Stromal cell of bone marrow (primary cell): Measurements from ENCODE around the gene UTS2.
A peak's percentile ranks its signal among the peaks of the same experiment; 100 is the strongest.

Experiments
- DNase-seq: peaks from one replicate; pipeline ENCODE4 v3.0.0-alpha.2; 2012; ENCODE audit warnings: low read depth

UTS2 gene

DNA sequence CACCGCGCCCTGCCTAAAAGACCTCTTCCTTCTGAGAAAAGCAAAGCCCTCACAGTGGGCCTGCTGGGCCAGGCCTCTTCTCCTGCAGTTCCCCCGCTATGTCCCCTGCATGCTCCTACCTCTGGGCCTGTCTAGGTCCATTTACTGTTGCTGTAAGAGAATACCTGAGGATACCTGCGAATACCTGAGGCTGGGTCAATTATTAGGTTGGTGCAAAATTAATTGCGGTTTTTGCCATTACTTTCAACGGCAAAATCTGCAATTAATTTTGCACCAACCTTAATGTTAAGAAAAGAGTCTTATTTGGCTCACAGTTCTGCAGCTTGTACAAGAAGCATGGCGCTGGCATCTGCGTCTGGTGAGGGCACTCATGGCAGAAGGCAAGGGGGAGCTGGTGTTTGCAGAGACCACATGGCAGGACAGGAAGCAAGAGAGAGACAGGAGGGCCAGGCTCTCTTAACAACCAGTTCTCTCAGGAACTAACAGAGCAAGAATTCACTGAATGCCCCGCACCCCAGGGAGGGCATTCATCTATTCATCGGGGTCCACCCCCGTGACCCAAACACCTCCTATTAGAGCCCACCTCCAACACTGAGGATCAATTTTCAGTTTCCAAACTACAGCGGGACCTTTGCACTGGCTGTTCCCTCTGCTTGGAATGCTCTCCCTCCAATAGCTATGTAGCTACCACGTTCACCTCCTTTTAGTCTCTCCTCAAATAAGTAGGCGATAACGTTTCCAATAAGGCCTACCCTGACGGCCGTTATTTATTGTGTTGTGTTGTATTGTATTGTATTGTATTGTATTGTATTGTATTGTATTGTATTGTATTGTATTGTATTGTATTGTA lies 9.6 kb upstream of the UTS2 start:
- DNase-seq: no peak

DNA sequence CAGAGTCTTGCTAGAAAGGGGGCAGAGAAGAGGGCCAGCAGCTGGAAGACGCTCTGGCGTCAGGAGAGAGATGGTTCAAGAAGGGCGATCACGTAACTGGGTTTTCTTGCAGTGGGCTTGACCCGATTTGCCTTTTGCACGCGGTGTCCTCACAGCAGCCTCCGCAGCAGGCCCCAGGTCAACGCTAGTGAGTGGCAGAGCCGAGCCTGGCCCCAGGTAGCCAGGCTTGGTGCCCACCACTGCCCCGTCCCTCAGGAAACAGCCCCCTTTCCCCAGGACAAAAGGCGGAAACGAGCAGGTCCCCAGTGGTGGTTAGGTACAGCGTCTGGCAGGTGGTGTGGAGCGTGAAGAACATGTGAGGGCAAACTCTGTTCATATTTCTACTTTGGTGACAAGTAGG lies 8.6 kb upstream of the UTS2 start:
- no peak for DNase-seq

DNA sequence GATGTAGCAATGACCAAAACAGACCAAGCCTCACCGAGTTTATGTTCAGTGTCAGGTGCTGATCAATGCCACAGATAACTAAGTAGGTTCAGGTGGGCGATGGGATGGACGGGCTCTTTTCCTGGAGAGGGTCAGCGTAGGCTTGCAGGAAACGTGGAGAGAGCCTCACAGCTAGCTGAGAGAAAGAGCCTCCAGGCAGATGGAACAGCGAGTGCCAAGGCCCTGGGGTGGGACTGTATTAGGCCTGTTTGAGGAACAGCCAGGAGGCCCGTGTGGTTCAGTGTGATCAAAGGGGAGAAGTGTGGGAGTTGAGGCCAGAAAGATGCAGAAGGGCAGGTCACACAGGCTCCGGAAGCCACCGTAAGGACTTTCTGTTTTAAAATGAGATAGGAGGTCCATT lies 7.3 kb upstream of the UTS2 start:
- no peak for DNase-seq

DNA sequence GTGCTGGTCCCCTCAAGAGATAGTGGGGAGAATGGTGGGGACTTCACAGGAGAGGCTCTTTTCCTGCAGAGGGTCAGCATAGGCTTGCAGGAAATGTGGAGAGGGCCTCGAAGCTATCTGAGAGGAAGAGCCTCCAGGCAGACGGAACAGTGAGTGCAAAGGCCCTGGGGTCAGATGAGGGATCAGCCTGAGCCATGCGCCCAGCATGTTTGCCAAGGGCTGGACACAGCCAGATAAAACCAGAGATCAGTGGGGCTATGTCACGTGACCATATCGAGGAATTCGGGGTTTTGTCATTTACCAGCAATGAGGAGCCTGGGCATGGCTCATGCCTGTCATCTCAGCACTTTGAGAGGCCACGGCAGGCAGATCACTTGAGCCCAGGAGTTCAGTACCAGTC lies 6.5 kb upstream of the UTS2 start:
- no peak for DNase-seq

DNA sequence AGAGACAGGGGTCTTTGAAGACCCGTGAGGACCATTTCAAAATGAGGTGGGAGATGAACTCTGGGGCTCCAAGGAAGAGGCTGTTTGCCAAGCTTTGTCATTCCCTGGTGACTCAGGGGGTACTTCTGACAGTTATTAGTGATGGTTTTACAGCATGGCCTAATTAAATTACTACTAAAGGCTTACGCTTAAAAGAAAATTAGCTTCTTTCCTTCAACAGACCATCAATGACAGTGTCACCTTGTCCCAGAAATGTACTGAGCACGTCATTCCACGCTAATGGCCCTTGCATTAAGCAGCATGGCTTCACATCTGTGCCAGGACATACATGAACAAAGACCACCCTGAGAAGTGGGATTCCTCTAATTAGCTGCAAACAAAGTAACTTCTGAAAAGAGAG lies 5.1 kb upstream of the UTS2 start:
- no peak for DNase-seq

DNA sequence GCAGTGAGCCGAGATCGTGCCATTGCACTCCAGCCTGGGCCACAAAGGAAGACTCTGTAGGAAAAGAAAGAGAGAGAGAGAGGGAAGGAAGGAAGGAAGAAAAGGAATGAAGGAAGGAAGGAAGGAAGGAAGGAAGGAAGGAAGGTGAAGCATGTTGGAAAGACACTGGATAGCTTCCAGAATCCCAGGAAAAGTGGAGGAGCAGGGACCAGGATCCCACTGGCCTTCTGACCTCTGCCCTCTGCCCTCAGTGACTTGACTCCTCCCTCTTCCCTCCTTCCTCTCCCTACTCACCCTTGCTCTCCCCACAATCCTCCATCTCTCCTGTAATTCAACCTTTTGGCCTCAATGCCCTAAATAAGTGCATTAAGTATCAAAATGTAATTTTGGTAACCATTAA lies 4.1 kb upstream of the UTS2 start:
- no peak for DNase-seq

DNA sequence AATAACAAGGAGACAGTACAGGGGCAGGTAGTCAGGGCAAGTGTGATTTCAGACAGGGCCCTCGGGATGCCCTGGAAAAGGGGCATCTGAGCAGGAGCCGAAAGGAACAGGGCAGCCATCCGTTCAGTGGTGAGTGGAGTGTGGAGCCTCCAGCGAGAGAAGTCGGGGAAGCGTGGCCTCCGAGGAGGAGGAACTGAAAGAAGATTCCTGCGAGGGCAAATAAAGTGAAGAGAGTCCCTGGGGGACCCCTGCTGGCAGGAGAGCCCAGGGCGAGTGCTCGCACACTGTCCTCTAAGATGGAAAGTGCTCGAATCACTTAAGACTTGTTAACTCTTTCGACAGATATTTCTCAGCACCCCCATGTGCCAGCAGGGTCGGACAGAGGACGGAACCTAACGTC lies 3.5 kb upstream of the UTS2 start:
- DNase-seq: no peak

DNA sequence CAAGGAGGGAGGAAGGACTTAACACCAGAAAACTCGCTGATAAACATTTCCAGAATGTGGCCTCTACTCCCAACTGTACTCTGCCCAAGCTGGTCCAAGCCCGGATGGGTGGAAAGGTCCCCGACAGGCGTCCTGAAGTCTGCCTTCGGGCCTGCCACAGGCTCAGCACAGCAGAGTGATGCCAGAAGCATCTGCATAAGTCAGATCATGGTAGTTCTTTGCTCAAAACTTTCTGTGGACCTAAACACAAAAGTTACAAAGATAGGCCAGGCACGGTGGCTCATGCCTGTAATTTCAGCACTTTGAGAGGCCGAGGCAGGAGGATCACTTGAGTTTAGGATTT lies 790 bp upstream of the UTS2 start:
- no peak for DNase-seq

DNA sequence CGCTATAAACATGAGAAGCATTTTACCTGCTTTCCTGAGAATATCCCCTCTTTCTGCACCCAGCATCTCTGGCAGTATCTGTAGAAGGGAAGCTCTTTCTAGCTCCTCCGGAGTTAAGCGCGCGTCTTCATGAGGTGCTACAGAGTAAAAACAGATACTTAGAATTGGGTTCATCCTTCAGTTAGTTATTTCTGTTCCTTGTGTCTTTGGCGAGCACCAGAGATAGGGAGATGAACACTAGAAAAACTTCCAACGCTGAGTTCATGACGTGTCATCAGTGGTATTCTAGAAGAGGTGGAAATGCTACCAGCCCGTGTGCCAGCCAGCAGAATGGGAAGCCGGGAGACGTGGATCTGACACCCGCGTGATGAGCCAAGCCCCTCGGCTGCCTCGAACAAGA lies 2.1 kb downstream of the UTS2 start:
- DNase-seq: no peak

DNA sequence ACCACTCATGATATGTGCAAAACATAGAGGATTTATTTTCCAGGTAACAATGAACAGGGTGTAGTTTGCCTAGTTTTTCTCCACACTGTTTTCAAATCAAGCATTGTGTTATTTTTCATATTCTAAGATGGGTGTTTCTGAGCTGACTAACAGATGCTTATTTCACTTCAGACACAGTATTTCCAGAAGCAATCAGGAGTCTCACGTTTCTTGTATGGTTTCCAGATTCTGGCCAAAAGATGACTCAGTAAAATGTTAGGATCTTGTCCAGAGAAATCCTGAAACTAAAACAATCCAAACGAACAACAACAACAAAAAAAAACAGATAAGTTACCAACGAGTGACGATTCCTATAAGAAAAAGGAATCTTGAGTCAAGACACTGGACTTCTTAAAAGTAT lies 5.3 kb downstream of the UTS2 start:
- DNase-seq: peak; percentile 77

DNA sequence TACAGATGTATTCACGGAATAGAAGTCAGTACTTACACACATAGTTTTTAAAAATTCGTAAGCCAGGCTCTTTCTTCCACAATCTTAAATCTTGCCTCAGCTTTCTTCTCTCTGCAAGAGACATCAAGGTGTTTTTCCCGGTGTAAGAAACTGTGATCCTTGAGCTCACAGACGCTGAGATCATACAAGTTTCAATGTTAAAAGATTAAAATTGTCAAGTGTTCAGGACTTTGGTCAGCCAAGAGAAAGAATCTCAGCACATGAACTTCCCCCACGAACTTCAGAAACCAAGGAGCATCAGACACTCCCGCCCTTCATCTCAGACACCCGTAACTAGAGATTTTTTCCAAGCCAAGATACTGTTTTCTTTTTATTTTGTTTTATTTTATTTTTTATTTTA lies 6.2 kb downstream of the UTS2 start:
- no peak for DNase-seq

DNA sequence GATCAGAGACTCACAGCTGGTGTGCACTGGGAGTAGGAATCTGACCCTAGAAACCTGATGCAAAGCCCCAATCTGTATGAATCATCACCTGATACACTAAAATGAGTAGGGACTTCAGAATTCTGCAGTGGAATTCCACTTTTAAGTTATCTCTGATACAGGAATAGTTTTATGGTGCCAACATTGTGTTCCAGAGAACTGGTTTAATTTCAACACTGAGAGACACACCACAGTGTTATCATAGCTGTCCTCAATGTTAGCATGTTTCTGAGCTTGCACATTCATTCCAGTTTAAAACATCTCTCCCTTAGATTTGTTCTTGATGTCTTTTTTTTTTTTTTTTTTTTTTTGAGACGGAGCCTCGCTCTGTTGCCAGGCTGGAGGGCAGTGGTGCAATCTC lies 7.1 kb downstream of the UTS2 start:
- no peak for DNase-seq

DNA sequence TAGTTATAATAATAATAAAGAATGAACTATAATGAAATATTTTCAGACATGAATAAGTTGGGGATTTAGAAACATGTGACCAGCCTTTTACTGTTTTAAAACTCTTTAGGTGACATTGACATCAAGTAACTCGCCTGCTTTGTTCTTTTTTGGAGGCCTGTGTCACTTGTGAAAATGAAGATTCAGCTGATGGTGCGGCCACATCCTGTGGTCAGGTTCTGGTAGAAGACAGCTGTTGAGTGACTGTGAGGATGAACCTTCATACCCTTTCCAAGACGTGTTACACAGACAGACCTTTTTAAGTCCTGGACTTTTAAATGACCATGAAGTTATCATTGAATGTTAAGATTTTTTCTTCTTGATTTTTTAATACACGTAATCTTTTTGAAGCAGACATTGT lies 10.3 kb downstream of the UTS2 start:
- DNase-seq: no peak

DNA sequence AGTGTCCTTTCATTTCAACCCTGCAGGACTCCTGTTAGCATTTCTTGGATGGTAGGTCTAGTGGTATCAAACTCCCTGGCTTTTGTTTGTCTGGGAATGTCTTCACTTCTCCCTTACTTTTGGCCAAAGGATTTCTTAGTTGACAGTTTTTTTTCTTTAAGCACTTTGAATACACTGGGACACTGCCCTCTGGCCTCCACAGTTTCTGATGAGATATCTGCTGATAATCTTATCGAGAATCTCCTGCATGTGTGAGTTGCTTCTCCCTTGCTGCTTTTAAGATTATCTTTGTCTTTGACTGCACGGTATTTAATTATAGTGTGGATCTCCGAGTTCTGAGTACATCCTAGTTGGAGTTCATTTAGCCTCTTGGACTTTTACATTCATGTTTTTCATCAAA lies 13.3 kb downstream of the UTS2 start:
- DNase-seq: no peak

DNA sequence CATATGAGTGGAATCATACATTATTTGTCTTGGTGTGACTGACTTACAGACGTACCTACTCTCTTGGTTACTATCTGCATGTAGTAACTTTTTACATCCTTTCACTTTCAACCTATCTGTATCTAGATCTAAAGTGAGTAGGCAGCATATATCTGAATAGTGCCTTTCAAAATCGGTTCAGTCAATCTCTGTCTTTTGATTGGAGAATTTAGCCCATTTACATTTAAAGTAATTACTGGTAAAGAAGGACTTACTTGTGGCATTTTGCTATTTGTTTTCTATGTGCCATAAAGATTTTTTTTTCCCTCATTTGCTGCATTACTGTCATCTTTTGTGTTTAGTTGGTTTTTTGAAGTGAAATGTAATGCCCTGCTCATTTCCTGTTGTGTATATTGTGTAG lies 14.2 kb downstream of the UTS2 start:
- no peak for DNase-seq

DNA sequence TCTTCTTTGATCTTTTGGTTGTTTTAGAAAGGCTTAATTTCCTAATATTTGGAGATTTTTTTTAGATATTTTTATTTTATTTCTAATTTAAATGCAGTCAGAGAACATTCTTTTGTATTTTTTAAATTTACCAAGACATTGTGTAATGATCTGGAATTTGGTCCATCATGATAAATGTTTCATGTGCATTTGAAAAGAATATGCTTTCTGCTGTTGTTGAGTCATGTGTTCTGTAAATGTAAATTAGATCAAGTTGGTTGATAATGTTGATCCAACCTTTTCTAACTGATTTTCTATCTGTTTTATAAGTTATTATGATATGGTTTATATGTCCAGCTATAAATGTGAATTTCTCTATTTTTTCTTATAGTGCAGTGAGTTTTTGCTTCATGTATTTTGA lies 19.8 kb downstream of the UTS2 start:
- DNase-seq: no peak

DNA sequence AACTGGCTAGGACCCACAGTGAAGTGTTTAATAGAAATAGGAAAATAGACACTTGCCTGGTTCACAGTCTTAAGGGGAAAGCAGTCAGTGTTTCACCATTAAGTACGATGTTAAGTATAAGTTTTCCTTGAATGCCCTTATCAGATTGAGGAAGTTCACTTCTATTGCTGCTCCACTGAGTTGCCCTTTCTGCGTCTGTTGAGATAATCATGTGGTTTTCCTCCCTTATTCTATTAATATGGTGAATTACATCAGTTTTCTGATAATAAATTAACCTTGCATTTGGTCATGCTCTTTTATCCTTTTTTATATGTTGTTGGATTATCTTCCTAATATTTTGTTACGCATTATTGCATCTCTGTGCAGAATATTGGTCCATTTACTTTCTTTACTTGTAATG lies 21.4 kb downstream of the UTS2 start:
- DNase-seq: no peak

DNA sequence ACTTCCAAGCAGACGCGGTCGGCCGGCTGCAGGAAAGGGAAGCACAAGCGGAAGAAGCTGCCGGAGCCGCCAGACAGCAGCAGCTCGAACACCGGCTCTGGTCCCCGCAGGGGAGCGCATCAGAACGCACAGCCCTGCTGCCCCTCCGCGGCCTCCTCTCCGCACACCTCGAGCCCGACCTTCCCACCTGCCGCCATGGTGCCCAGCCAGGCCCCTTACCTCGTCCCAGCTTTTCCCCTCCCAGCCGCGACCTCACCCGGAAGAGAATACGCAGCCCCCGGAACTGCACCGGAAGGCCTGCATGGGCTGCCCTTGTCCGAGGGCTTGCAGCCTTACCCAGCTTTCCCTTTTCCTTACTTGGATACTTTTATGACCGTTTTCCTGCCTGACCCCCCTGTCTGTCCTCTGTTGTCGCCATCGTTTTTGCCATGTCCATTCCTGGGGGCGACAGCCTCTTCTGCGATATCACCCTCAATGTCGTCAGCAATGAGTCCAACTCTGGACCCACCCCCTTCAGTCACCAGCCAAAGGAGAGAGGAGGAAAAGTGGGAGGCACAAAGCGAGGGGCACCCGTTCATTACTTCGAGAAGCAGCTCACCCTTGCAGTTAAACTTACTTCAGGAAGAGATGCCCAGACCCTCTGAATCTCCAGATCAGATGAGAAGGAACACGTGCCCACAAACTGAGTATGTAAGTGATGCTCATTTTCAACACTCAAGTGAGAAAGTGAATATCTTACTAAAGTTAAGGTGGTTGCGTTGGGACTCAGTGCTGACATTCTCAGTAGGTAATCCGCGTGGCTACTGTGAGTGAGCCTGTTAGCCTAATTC lies 25.5 kb downstream of the UTS2 start:
- DNase-seq: no peak

DNA sequence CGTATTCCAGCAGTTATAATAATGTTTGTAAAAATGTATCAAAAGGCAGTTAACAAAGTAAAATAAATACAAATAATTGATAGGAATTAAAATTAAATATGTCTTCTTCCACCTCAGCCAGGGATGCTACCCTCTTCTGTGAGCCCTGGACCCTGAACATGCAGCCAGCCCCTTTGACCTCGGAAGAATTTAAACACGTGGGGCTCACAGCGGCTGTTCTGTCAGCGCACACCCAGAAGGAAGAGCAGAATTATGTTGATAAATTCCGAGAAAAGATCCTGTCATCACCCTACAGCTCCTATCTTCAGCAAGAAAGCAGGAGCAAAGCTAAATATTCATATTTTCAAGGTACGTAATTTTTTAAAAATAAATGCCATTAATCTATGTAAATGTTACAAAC lies 26.5 kb downstream of the UTS2 start:
- no peak for DNase-seq

DNA sequence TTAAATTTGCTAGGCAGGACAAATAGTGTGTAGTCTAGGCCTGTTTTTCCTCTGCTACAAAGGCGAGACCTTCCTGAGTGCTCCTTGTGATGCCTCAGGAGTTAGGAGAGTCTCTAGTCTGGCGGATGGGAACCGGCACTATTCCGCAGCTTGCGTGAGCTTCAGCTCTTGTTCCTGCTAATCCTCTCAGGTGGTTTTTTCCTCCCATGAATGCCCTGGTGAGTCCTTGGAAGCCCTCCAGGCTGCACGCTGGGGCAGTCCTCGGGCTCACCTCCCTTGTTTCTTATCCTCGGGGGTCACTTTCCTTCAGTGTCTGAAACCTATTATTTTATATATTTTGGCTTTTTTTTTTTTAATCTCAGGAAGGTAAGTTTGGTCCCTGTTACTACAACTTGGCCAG lies 28.2 kb downstream of the UTS2 start:
- DNase-seq: no peak

DNA sequence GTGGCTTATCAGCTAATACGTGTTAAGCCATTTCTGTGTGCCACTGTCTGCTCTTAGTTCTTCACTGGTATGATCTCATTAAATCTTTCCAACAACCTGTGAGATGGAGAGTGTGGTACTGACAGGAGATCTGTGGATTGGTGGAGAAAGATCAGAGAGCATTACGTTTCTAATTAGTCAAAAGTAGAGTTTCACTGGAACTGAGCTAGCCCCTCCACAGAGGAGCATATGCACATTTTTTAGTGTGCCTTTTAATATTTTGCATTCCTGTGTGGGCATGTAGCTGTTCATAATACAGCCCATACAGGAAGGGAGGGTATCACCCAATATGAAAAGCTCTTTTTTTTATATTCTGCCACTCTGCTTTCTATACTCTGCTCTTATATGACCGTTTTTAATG lies 31.6 kb downstream of the UTS2 start:
- no peak for DNase-seq

DNA sequence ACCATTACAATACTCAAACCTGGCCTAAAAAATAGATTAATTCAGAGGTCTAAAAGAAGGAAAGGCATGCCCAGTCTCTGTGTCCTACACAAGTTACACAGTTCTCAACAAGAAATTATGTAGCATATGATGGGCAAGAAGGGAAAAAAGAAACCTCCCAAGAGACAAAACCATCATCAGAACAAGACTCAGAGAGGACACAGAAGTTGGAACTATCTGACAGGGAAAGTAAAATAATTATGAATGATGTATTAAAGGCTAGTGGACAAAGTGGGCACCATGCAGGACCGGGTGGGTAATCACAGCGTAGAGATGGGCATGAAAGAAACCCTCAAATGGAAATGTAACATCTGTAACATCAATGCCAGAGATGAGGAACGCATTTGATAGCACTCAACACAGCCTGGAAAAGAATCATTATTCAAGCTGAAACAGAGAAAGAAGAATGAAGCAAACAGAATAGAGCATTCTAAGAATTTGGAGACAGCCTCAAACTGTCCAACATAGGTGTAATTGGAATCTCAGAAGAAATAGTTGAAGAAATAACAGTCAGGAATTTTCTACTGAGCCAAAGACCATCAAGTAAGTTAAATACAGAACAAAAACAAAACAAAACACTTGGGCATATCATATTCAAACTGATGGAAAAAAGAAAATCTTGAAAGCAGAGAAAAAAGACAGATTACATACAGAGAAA lies 39.0 kb downstream of the UTS2 start:
- no peak for DNase-seq

DNA sequence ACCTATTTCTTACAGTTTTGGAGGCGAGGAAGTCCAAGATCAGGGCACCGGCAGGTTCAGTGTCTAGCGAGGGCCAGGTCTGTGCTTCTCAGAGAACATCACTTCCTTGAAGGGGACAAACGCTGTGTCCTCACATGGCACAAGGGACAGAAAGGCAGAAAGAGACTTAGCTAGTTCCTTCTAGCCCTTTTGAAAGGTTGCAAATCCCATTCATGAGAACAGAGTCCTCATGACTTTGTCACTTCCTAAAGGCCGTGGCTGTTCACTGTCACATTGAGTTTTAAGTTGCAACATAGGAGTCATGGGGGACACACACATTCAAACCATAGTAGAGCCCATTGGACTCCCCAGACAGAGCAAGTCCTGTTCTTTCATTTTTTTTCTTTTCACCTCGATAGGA lies 41.4 kb downstream of the UTS2 start:
- DNase-seq: no peak
